Measurements from ENCODE around the gene GSG1L.

GSG1L gene

GRCh38 chr16:28072087-28072486 is 8.6 kb upstream of the GSG1L start:
- TF ChIP-seq TCF12 (IDR thresholded peaks at IDR 0.05; ENCODE audit: low read depth) (no peak), TEAD4 (IDR thresholded peaks at IDR 0.05) (no peak), MAX (IDR thresholded peaks at IDR 0.05) (no peak), TAF1 (IDR thresholded peaks at IDR 0.05; ENCODE audit: low read depth) (no peak), NFIC (IDR thresholded peaks at IDR 0.05) (no peak), RAD21 (IDR thresholded peaks at IDR 0.05; ENCODE audit: low read depth) (no peak), ZBTB7A (IDR thresholded peaks at IDR 0.05; ENCODE audit: low read depth) (no peak)

- TF ChIP-seq TEAD4 (IDR thresholded peaks at IDR 0.05) (no peak), TAF1 (IDR thresholded peaks at IDR 0.05; ENCODE audit: low read depth) (no peak), CEBPB (IDR thresholded peaks at IDR 0.05) (no peak), REST (IDR thresholded peaks at IDR 0.05; ENCODE audit: low read depth) (no peak), RAD21 (IDR thresholded peaks at IDR 0.05; ENCODE audit: low read depth) (no peak), USF1 (IDR thresholded peaks at IDR 0.05) (no peak), EP300 (IDR thresholded peaks at IDR 0.05; ENCODE audit: borderline replicate concordance) (no peak), NFIC (IDR thresholded peaks at IDR 0.05) (no peak), YY1 (IDR thresholded peaks at IDR 0.05; ENCODE audit: low read depth) (no peak), TCF12 (IDR thresholded peaks at IDR 0.05; ENCODE audit: low read depth) (no peak), EGR1 (IDR thresholded peaks at IDR 0.05) (no peak), FOXM1 (IDR thresholded peaks at IDR 0.05; ENCODE audit: borderline replicate concordance, low read depth) (no peak), MAX (IDR thresholded peaks at IDR 0.05) (no peak), ZBTB7A (IDR thresholded peaks at IDR 0.05; ENCODE audit: low read depth) (no peak)
Measured at GRCh38 chr16:28069971-28070794, 6.7 kb upstream of the GSG1L start.

- TF ChIP-seq TEAD4 (IDR thresholded peaks at IDR 0.05) (no peak), CREB1 (IDR thresholded peaks at IDR 0.05; ENCODE audit: low read depth) (no peak), USF1 (IDR thresholded peaks at IDR 0.05) (no peak), EGR1 (IDR thresholded peaks at IDR 0.05) (no peak), MAX (IDR thresholded peaks at IDR 0.05) (no peak), ZBTB7A (IDR thresholded peaks at IDR 0.05; ENCODE audit: low read depth) (no peak), REST (IDR thresholded peaks at IDR 0.05; ENCODE audit: low read depth) (no peak), RAD21 (IDR thresholded peaks at IDR 0.05; ENCODE audit: low read depth) (no peak), TCF12 (IDR thresholded peaks at IDR 0.05; ENCODE audit: low read depth) (no peak), EP300 (IDR thresholded peaks at IDR 0.05; ENCODE audit: borderline replicate concordance) (no peak), CEBPB (IDR thresholded peaks at IDR 0.05) (no peak), YY1 (IDR thresholded peaks at IDR 0.05; ENCODE audit: low read depth) (no peak), FOXM1 (IDR thresholded peaks at IDR 0.05; ENCODE audit: borderline replicate concordance, low read depth) (no peak), TAF1 (IDR thresholded peaks at IDR 0.05; ENCODE audit: low read depth) (no peak), NFIC (IDR thresholded peaks at IDR 0.05) (no peak)
Measured at GRCh38 chr16:28068976-28069375, 5.5 kb upstream of the GSG1L start.

- TF ChIP-seq TCF12 (IDR thresholded peaks at IDR 0.05; ENCODE audit: low read depth) (no peak), TEAD4 (IDR thresholded peaks at IDR 0.05) (no peak), TAF1 (IDR thresholded peaks at IDR 0.05; ENCODE audit: low read depth) (no peak), RAD21 (IDR thresholded peaks at IDR 0.05; ENCODE audit: low read depth) (no peak)
Measured at GRCh38 chr16:28067604-28068379, 4.3 kb upstream of the GSG1L start.

- TF ChIP-seq REST (IDR thresholded peaks at IDR 0.05; ENCODE audit: low read depth), result no peak
- TF ChIP-seq ZBTB7A (IDR thresholded peaks at IDR 0.05; ENCODE audit: low read depth), result no peak
- no peak for TF ChIP-seq NFIC (IDR thresholded peaks at IDR 0.05)
Measured at GRCh38 chr16:28064706-28065249, 1.3 kb upstream of the GSG1L start.
